Hematopoietic multipotent progenitor cell (in vitro differentiated cells): ENCODE results near the gene GDPD4. TPM values are rescaled to one million over a fixed set of nuclear protein-coding genes. Genes with fewer than 3 reads are reported as not detected.

ENCODE experiments used
- DNase-seq, 3 donors: peaks; one replicate each; pipeline ENCODE4 v3.0.0-alpha.2; 2011 to 2015; ENCODE audit warnings: low read depth in 2 of 3, low spot score in 2 of 3
- total RNA-seq: library from RNA; depleted of rRNA; stranded (reverse); fragments of >200 nt; gene quantifications from one replicate; pipeline ENCODE4 v1.2.3, GENCODE V29; 2012

GDPD4 gene
- total RNA-seq, 1 donor = not detected

- no peak for DNase-seq
Observed at GRCh38 chr11:77206264-77207018, 95.0 kb downstream of the GDPD4 start.

- DNase-seq = no peak
Observed at GRCh38 chr11:77205467-77206263, 95.8 kb downstream of the GDPD4 start.

GRCh38 chr11:77204754-77205466 is 96.6 kb downstream of the GDPD4 start:
- no peak for DNase-seq

- DNase-seq = no peak
Observed at GRCh38 chr11:77203901-77204753, 97.4 kb downstream of the GDPD4 start.

- no peak for DNase-seq
Observed at GRCh38 chr11:77202941-77203900, 98.3 kb downstream of the GDPD4 start.

- no peak for DNase-seq
Observed at GRCh38 chr11:77201991-77202841, 99.3 kb downstream of the GDPD4 start.

GRCh38 chr11:77201370-77201769 is 100.1 kb downstream of the GDPD4 start:
- no peak for DNase-seq

- no peak for DNase-seq
Observed at GRCh38 chr11:77200351-77201268, 100.9 kb downstream of the GDPD4 start.

- no peak for DNase-seq
Observed at GRCh38 chr11:77199137-77199745, 102.2 kb downstream of the GDPD4 start.

- peak in 1 of 3 donors; percentile 42 for DNase-seq
Observed at GRCh38 chr11:77198440-77198849, 103.0 kb downstream of the GDPD4 start.

- no peak for DNase-seq
Observed at GRCh38 chr11:77197626-77198320, 103.7 kb downstream of the GDPD4 start.

GRCh38 chr11:77196961-77197360 is 104.5 kb downstream of the GDPD4 start:
- no peak for DNase-seq

- DNase-seq = no peak
Observed at GRCh38 chr11:77195071-77195755, 106.3 kb downstream of the GDPD4 start.

GRCh38 chr11:77193911-77194830 is 107.3 kb downstream of the GDPD4 start:
- DNase-seq = peak in 1 of 3 donors; percentile 52

GRCh38 chr11:77193167-77193566 is 108.3 kb downstream of the GDPD4 start:
- no peak for DNase-seq
